HEK293 (cell line): ENCODE data around the gene DENND2A.

ENCODE experiments used
- GLIS1 ChIP-seq: fragments of 450-650 bp; formaldehyde crosslinking; IDR thresholded peaks from 2 replicates; pipeline ENCODE4 v1.5.1; 2016; ENCODE audit warnings: missing biosample characterization, missing genetic modification characterization
- HOXD13 ChIP-seq: sonication (generic); formaldehyde crosslinking; IDR thresholded peaks from 2 replicates; pipeline ENCODE4 v1.8.0; 2022; ENCODE audit warnings: missing genetic modification reagents, borderline replicate concordance
- KLF16 ChIP-seq: fragments of 450-650 bp; formaldehyde crosslinking; IDR thresholded peaks from 2 replicates; pipeline ENCODE4 v1.5.1; 2017; ENCODE audit warnings: missing biosample characterization, missing genetic modification characterization
- MEIS1 ChIP-seq: sonication (generic); formaldehyde crosslinking; IDR thresholded peaks from 2 replicates; pipeline ENCODE4 v1.8.1; 2022; ENCODE audit warnings: missing genetic modification reagents, mild to moderate bottlenecking, borderline replicate concordance
- PATZ1 ChIP-seq: fragments of 450-650 bp; formaldehyde crosslinking; IDR thresholded peaks from 2 replicates; pipeline ENCODE4 v1.5.1; 2016; ENCODE audit warnings: missing biosample characterization, missing genetic modification characterization
- PRDM4 ChIP-seq: fragments of 450-650 bp; formaldehyde crosslinking; IDR thresholded peaks from 2 replicates; pipeline ENCODE4 v1.5.1; 2017; ENCODE audit warnings: missing biosample characterization, missing genetic modification characterization
- ZBTB1 ChIP-seq: fragments of 450-650 bp; formaldehyde crosslinking; IDR thresholded peaks from 2 replicates; pipeline ENCODE4 v1.5.1; 2016; ENCODE audit warnings: missing biosample characterization, missing genetic modification characterization
- ZBTB48 ChIP-seq: fragments of 450-650 bp; formaldehyde crosslinking; IDR thresholded peaks from 2 replicates; pipeline ENCODE4 v1.5.1; 2016; ENCODE audit warnings: missing biosample characterization, missing genetic modification characterization
- ZBTB7A ChIP-seq: fragments of 450-650 bp; formaldehyde crosslinking; IDR thresholded peaks from 2 replicates; pipeline ENCODE4 v1.5.1; 2016; ENCODE audit warnings: low read depth, missing biosample characterization, missing genetic modification characterization
- ZEB2 ChIP-seq: fragments of 450-650 bp; formaldehyde crosslinking; IDR thresholded peaks from 2 replicates; pipeline ENCODE4 v1.5.1; 2016; ENCODE audit warnings: missing biosample characterization, missing genetic modification characterization
- ZFP3 ChIP-seq: fragments of 450-650 bp; formaldehyde crosslinking; IDR thresholded peaks from 2 replicates; pipeline ENCODE4 v1.5.1; 2016; ENCODE audit warnings: low read depth, missing biosample characterization, missing genetic modification characterization
- ZNF146 ChIP-seq: fragments of 450-650 bp; formaldehyde crosslinking; IDR thresholded peaks from 2 replicates; pipeline ENCODE4 v1.5.1; 2016; ENCODE audit warnings: missing biosample characterization, missing genetic modification characterization
- ZNF16 ChIP-seq: fragments of 450-650 bp; formaldehyde crosslinking; IDR thresholded peaks from 2 replicates; pipeline ENCODE4 v1.5.1; 2016; ENCODE audit warnings: low read depth, missing biosample characterization, missing genetic modification characterization
- ZNF280C ChIP-seq: fragments of 450-650 bp; formaldehyde crosslinking; IDR thresholded peaks from 2 replicates; pipeline ENCODE4 v1.5.1; 2016; ENCODE audit warnings: missing biosample characterization, missing genetic modification characterization
- ZNF302 ChIP-seq: fragments of 450-650 bp; formaldehyde crosslinking; IDR thresholded peaks from 2 replicates; pipeline ENCODE4 v1.5.1; 2016; ENCODE audit warnings: missing biosample characterization, missing genetic modification characterization, low read depth
- ZNF341 ChIP-seq: fragments of 450-650 bp; formaldehyde crosslinking; IDR thresholded peaks from 2 replicates; pipeline ENCODE4; 2016; ENCODE audit warnings: low read depth, missing biosample characterization, missing genetic modification characterization
- ZNF37A ChIP-seq: fragments of 450-650 bp; IDR thresholded peaks from 2 replicates; pipeline ENCODE4 v1.5.1; 2018; ENCODE audit warnings: missing biosample characterization, missing genetic modification characterization
- ZNF391 ChIP-seq: fragments of 450-650 bp; formaldehyde crosslinking; IDR thresholded peaks from 2 replicates; pipeline ENCODE4 v1.5.1; 2016; ENCODE audit warnings: low read depth, missing biosample characterization, missing genetic modification characterization, borderline replicate concordance
- ZNF488 ChIP-seq: fragments of 450-650 bp; formaldehyde crosslinking; IDR thresholded peaks from 2 replicates; pipeline ENCODE4 v1.5.1; 2016; ENCODE audit warnings: missing biosample characterization, missing genetic modification characterization
- ZNF529 ChIP-seq: fragments of 450-650 bp; formaldehyde crosslinking; IDR thresholded peaks from 2 replicates; pipeline ENCODE4 v1.5.1; 2017; ENCODE audit warnings: missing genetic modification characterization, missing biosample characterization; ENCODE audit not compliant: insufficient replicate concordance
- ZNF555 ChIP-seq: fragments of 450-650 bp; formaldehyde crosslinking; conservative IDR thresholded peaks from 2 replicates; pipeline ENCODE4 v1.5.1; 2017; ENCODE audit warnings: missing biosample characterization, mild to moderate bottlenecking, missing genetic modification characterization, inconsistent platforms
- ZNF600 ChIP-seq: fragments of 450-650 bp; formaldehyde crosslinking; IDR thresholded peaks from 2 replicates; pipeline ENCODE4 v1.5.1; 2016; ENCODE audit warnings: missing biosample characterization, missing genetic modification characterization
- ZNF624 ChIP-seq: fragments of 450-650 bp; formaldehyde crosslinking; IDR thresholded peaks from 2 replicates; pipeline ENCODE4 v1.5.1; 2017; ENCODE audit warnings: missing biosample characterization, missing genetic modification characterization
- ZNF629 ChIP-seq: fragments of 450-650 bp; formaldehyde crosslinking; IDR thresholded peaks from 2 replicates; pipeline ENCODE4 v1.5.1; 2017; ENCODE audit warnings: missing biosample characterization, missing genetic modification characterization
- ZNF645 ChIP-seq: fragments of 450-650 bp; formaldehyde crosslinking; IDR thresholded peaks from 2 replicates; pipeline ENCODE4; 2016; ENCODE audit warnings: missing biosample characterization, missing genetic modification characterization
- ZNF654 ChIP-seq: fragments of 450-650 bp; formaldehyde crosslinking; IDR thresholded peaks from 2 replicates; pipeline ENCODE4 v1.5.1; 2016; ENCODE audit warnings: low read depth, missing biosample characterization, missing genetic modification characterization
- ZNF664 ChIP-seq: fragments of 450-650 bp; formaldehyde crosslinking; IDR thresholded peaks from 2 replicates; pipeline ENCODE4 v1.5.1; 2016; ENCODE audit warnings: missing biosample characterization, missing genetic modification characterization
- ZNF670 ChIP-seq: fragments of 450-650 bp; formaldehyde crosslinking; IDR thresholded peaks from 2 replicates; pipeline ENCODE4 v1.5.1; 2016; ENCODE audit warnings: missing biosample characterization, missing genetic modification characterization, low read depth
- ZNF76 ChIP-seq: fragments of 450-650 bp; formaldehyde crosslinking; IDR thresholded peaks from 2 replicates; pipeline ENCODE4; 2016; ENCODE audit warnings: low read depth, missing biosample characterization, missing genetic modification characterization, borderline replicate concordance
- ZSCAN5A ChIP-seq: fragments of 450-650 bp; formaldehyde crosslinking; IDR thresholded peaks from 2 replicates; pipeline ENCODE4 v1.5.1; 2016; ENCODE audit warnings: missing biosample characterization, missing genetic modification characterization

Gene DENND2A

GRCh38 chr7:140517546-140518369, 122.9 kb downstream of the DENND2A start (continued):
- peak; percentile 25; the same call in 1 of the 2 replicates for TF ChIP-seq PATZ1 (tag by site-specific recombination)
- no peak for TF ChIP-seq ZFP3 (tag by site-specific recombination)
- TF ChIP-seq GLIS1 (tag by site-specific recombination): peak; percentile 48; the same call in 1 of the 2 replicates
- TF ChIP-seq ZNF555: no peak
- TF ChIP-seq MEIS1 (CRISPR knock-in tag): no peak
- TF ChIP-seq ZNF670: no peak
- no peak; the same call in 1 of the 2 replicates for TF ChIP-seq ZNF76 (tag by site-specific recombination)
- TF ChIP-seq ZNF280C: no peak
- TF ChIP-seq ZNF654 (tag by site-specific recombination): peak; percentile 93
- peak; percentile 97 for TF ChIP-seq ZBTB48 (tag by site-specific recombination)
- TF ChIP-seq ZBTB7A: no peak
- TF ChIP-seq KLF16 (tag by site-specific recombination): no peak
- no peak; the same call in 1 of the 2 replicates for TF ChIP-seq ZNF391 (tag by site-specific recombination)
- peak; percentile 96 for TF ChIP-seq ZNF600
- no peak for TF ChIP-seq ZNF664
- TF ChIP-seq HOXD13: no peak
- no peak for TF ChIP-seq ZNF146 (tag by site-specific recombination)
- TF ChIP-seq ZNF16 (tag by site-specific recombination): no peak
- TF ChIP-seq ZNF341 (tag by site-specific recombination): peak; percentile 74
- no peak for TF ChIP-seq ZNF624 (tag by site-specific recombination)
- no peak for TF ChIP-seq ZSCAN5A (tag by site-specific recombination)
- TF ChIP-seq ZNF37A: no peak
- no peak for TF ChIP-seq ZBTB1 (tag by site-specific recombination)
- TF ChIP-seq ZEB2 (tag by site-specific recombination): peak; percentile 65; the same call in 1 of the 2 replicates
- no peak for TF ChIP-seq ZNF529 (tag by site-specific recombination)
- peak; percentile 55; the same call in 1 of the 2 replicates for TF ChIP-seq ZNF629
- no peak for TF ChIP-seq ZNF302 (tag by site-specific recombination)
- TF ChIP-seq ZNF645 (tag by site-specific recombination): no peak
- no peak for TF ChIP-seq PRDM4 (tag by site-specific recombination)
- no peak for TF ChIP-seq ZNF488 (tag by site-specific recombination)
